ENCODE measurements around the gene ZBTB40.

DNA sequence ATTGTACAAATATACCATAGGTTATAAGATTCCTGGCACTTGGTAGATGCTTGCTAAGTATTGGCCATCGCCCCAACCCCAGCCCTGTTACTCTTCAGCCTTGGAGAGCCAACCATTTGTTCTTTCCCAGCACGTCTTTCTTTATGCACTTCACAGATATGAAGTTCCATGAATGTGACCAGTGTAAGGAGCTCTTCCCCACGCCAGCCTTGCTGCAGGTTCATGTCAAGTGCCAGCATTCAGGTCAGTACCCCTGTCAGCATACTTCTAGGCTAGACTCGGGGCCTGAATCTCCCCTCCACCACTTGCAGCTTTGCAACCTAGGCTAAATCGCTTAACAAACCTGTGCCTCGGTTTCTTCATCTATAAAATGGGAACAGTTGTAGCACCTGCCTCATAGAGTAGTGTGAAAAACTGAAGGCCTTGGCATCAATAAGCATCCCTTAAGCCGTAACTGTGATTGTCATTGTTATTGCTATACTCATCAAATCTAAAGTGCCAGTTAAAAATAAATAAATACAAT, 70.6 kb downstream of the ZBTB40 start:
- no peak for TF ChIP-seq CTCF (IDR thresholded peaks at IDR 0.05; ENCODE audit: low read depth, low read length)
- no peak for TF ChIP-seq EZH2phosphoT487 (IDR thresholded peaks at IDR 0.05; ENCODE audit: low read depth)

Data from OCI-LY3 (cell line).